ENCODE measurements around the gene CLPX.

Gene CLPX

DNA sequence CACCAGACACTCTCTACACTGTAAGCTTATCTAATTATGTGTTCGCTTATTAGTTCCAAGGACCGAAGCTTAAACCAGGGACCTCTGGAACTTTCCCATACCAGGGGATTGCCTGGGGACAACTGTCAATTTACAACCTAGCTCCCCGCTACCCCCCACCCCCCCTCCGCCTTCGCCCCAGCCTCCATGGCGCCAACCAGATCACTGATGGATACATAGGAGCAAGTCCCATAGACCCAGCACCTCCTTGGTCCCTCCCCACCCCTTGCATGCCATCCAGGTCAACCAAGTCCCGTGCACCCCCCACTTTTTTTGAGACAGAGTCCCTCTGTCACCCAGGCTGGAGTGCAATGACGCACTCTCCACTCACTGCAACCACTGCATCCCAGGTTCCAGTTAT lies 50.6 kb downstream of the CLPX start:
- Histone ChIP-seq H3K27me3 (ENCODE audit: control insufficient read depth, insufficient read depth, low read length) (no peaks in the 10 kb centered on the region), H3K27ac (ENCODE audit: low read depth, low read length) (no peak overlapping the region), H3K4me1 (ENCODE audit: control insufficient read depth, insufficient read depth, low read length) (0 out of 2 replicates have a peak, but pooled peaks cover 3% of the 10 kb centered on the region), H3K9ac (ENCODE audit: low read depth, low read length) (no peak overlapping the region), H3K9me3 (ENCODE audit: control insufficient read depth, insufficient read depth, low read length) (no peaks in the 10 kb centered on the region; the same call in 1 of the 2 replicates), H3K4me3 (ENCODE audit: low read depth, low read length) (peak overlapping the region; percentile 78; the same call in 1 of the 2 replicates), H3K36me3 (ENCODE audit: control insufficient read depth, insufficient read depth, low read length) (peaks cover 1% of the 10 kb centered on the region)

DNA sequence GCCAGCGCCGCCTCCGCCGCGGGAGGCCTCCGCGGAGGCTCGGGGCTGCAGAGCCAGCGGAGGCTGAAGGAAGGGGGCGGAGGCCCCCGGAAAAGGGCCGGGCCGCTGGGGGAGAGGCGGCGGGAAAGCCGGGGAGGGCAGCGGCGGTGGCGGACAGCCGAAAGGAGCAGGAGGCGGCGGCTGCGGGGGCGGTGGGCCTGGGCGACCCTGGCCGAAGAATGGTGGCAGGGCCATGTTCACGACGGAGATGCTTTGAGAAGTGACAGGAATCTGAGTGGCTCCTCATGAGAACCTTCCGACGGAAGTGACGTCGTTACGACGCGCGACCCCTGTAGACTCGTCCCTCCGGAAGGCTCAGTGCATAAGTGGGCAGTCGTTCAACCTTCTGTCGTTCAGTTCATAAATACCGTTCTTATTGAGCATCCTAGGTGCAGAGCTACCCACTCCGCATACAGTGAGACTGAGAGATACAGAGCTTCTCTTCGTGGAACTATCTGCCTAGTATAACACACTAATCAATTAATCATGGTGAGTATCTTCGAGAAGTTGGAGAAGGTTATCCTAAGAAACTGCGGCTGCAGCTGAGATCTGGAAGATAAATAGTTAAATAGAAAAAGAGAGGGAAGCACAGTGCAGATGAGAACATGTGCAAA lies 51.5 kb downstream of the CLPX start, which contains the start of gene PDCD7:
Gene PDCD7, minus strand, starts transcription at position 261 of the 653 bp plus-strand sequence. Its CDS starts 27 bp downstream, at position 234.
- no peaks in the 10 kb centered on the region for H3K27me3 ChIP-seq (ENCODE audit: control insufficient read depth, insufficient read depth, low read length)
- H3K27ac ChIP-seq (ENCODE audit: low read depth, low read length), result peak within 1 kb of the TSS; percentile 83
- peaks cover 10% of the 10 kb centered on the region for H3K36me3 ChIP-seq (ENCODE audit: control insufficient read depth, insufficient read depth, low read length)
- H3K4me3 ChIP-seq (ENCODE audit: low read depth, low read length), result peak within 1 kb of the TSS; percentile 78
- H3K9me3 ChIP-seq (ENCODE audit: control insufficient read depth, insufficient read depth, low read length), result no peaks in the 10 kb centered on the region; the same call in 1 of the 2 replicates
- H3K4me1 ChIP-seq (ENCODE audit: control insufficient read depth, insufficient read depth, low read length), result 0 out of 2 replicates have a peak, but pooled peaks cover 3% of the 10 kb centered on the region
- H3K9ac ChIP-seq (ENCODE audit: low read depth, low read length), result peak within 1 kb of the TSS; percentile 39

- H3K9ac ChIP-seq (ENCODE audit: low read depth, low read length), result peak overlapping the region; percentile 39
- H3K36me3 ChIP-seq (ENCODE audit: control insufficient read depth, insufficient read depth, low read length), result peaks cover 17% of the 10 kb centered on the region
- H3K9me3 ChIP-seq (ENCODE audit: control insufficient read depth, insufficient read depth, low read length), result no peaks in the 10 kb centered on the region; the same call in 1 of the 2 replicates
- peak overlapping the region; percentile 83 for H3K27ac ChIP-seq (ENCODE audit: low read depth, low read length)
- 0 out of 2 replicates have a peak, but pooled peaks cover 3% of the 10 kb centered on the region for H3K4me1 ChIP-seq (ENCODE audit: control insufficient read depth, insufficient read depth, low read length)
- H3K27me3 ChIP-seq (ENCODE audit: control insufficient read depth, insufficient read depth, low read length), result no peaks in the 10 kb centered on the region
- H3K4me3 ChIP-seq (ENCODE audit: low read depth, low read length), result peak overlapping the region; percentile 78
Observed at GRCh38 chr15:65132878-65133547, 52.1 kb downstream of the CLPX start.

- no peak overlapping the region for H3K9ac ChIP-seq (ENCODE audit: low read depth, low read length)
- H3K27ac ChIP-seq (ENCODE audit: low read depth, low read length), result no peak overlapping the region
- peaks cover 35% of the 10 kb centered on the region for H3K36me3 ChIP-seq (ENCODE audit: control insufficient read depth, insufficient read depth, low read length)
- H3K4me1 ChIP-seq (ENCODE audit: control insufficient read depth, insufficient read depth, low read length), result 0 out of 2 replicates have a peak, but pooled peaks cover 3% of the 10 kb centered on the region
- no peaks in the 10 kb centered on the region for H3K9me3 ChIP-seq (ENCODE audit: control insufficient read depth, insufficient read depth, low read length)
- H3K4me3 ChIP-seq (ENCODE audit: low read depth, low read length), result no peak overlapping the region
- no peaks in the 10 kb centered on the region for H3K27me3 ChIP-seq (ENCODE audit: control insufficient read depth, insufficient read depth, low read length)
Observed at GRCh38 chr15:65130941-65131340, 54.2 kb downstream of the CLPX start.

- Histone ChIP-seq H3K27ac (ENCODE audit: low read depth, low read length) (no peak overlapping the region), H3K36me3 (ENCODE audit: control insufficient read depth, insufficient read depth, low read length) (peaks cover 40% of the 10 kb centered on the region)
Observed at GRCh38 chr15:65115542-65115941, 69.6 kb downstream of the CLPX start.

GRCh38 chr15:65115086-65115485 lies 70.1 kb downstream of the CLPX start, which contains the start of gene UBAP1L:
TSS of gene UBAP1L (minus strand) at chr15:65115200. CDS start at chr15:65106215, 8,985 bp downstream.
- H3K27ac ChIP-seq (ENCODE audit: low read depth, low read length), result no peak within 1 kb of the TSS

More at GRCh38 chr15:65115542-65115941, 69.6 kb downstream of the CLPX start:
- Histone ChIP-seq H3K9me3 (ENCODE audit: control insufficient read depth, insufficient read depth, low read length) (no peaks in the 10 kb centered on the region), H3K9ac (ENCODE audit: low read depth, low read length) (no peak overlapping the region), H3K27me3 (ENCODE audit: control insufficient read depth, insufficient read depth, low read length) (no peaks in the 10 kb centered on the region), H3K4me3 (ENCODE audit: low read depth, low read length) (no peak overlapping the region), H3K4me1 (ENCODE audit: control insufficient read depth, insufficient read depth, low read length) (no peaks in the 10 kb centered on the region)

GRCh38 chr15:65110676-65111292 lies 74.4 kb downstream of the CLPX start:
- no peak overlapping the region for H3K9ac ChIP-seq (ENCODE audit: low read depth, low read length)
- no peaks in the 10 kb centered on the region for H3K27me3 ChIP-seq (ENCODE audit: control insufficient read depth, insufficient read depth, low read length)
- no peaks in the 10 kb centered on the region for H3K9me3 ChIP-seq (ENCODE audit: control insufficient read depth, insufficient read depth, low read length)
- peaks cover 5% of the 10 kb centered on the region; the same call in 1 of the 2 replicates for H3K36me3 ChIP-seq (ENCODE audit: control insufficient read depth, insufficient read depth, low read length)
- no peak overlapping the region for H3K27ac ChIP-seq (ENCODE audit: low read depth, low read length)
- H3K4me1 ChIP-seq (ENCODE audit: control insufficient read depth, insufficient read depth, low read length), result no peaks in the 10 kb centered on the region
- H3K4me3 ChIP-seq (ENCODE audit: low read depth, low read length), result no peak overlapping the region

More at GRCh38 chr15:65115086-65115485, 70.1 kb downstream of the CLPX start, which contains the start of gene UBAP1L:
- Histone ChIP-seq H3K4me1 (ENCODE audit: control insufficient read depth, insufficient read depth, low read length) (no peaks in the 10 kb centered on the region), H3K9me3 (ENCODE audit: control insufficient read depth, insufficient read depth, low read length) (no peaks in the 10 kb centered on the region), H3K36me3 (ENCODE audit: control insufficient read depth, insufficient read depth, low read length) (peaks cover 40% of the 10 kb centered on the region), H3K4me3 (ENCODE audit: low read depth, low read length) (no peak within 1 kb of the TSS), H3K9ac (ENCODE audit: low read depth, low read length) (no peak within 1 kb of the TSS), H3K27me3 (ENCODE audit: control insufficient read depth, insufficient read depth, low read length) (no peaks in the 10 kb centered on the region)

DNA sequence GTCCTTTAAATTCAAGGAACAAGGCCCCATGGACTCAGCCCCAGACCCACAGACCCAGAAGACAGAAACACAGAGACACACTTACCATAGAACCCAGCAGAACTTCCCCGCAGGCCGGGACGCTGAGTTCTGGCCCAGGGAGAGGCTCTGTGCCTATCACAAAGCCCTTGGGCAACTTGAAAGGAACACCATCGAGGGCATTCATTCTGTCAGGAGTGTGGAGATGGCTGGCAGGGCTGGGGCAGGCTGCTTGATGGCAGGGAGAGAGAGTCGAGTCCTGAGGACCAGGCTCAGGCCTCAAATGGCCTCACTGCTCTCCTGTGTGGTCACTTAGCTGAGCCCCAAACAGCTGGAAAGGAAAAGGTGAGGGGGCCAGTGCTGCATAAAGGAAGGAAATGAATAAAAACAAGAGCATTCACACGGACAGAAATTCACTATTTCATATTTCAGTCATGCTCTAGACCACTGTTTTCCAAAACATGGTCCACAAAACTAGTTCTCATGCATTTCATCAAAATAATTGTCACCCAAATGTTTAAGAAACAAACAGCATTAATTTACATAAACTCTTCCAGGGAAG lies 79.0 kb downstream of the CLPX start:
- H3K27me3 ChIP-seq (ENCODE audit: control insufficient read depth, insufficient read depth, low read length), result peaks cover 10% of the 10 kb centered on the region; the same call in 1 of the 2 replicates
- no peak overlapping the region for H3K4me3 ChIP-seq (ENCODE audit: low read depth, low read length)
- H3K4me1 ChIP-seq (ENCODE audit: control insufficient read depth, insufficient read depth, low read length), result no peaks in the 10 kb centered on the region; the same call in 1 of the 2 replicates
- H3K9me3 ChIP-seq (ENCODE audit: control insufficient read depth, insufficient read depth, low read length), result no peaks in the 10 kb centered on the region
- H3K36me3 ChIP-seq (ENCODE audit: control insufficient read depth, insufficient read depth, low read length), result no peaks in the 10 kb centered on the region
- no peak overlapping the region for H3K9ac ChIP-seq (ENCODE audit: low read depth, low read length)
- H3K27ac ChIP-seq (ENCODE audit: low read depth, low read length), result no peak overlapping the region

GRCh38 chr15:65105038-65105437 lies 80.1 kb downstream of the CLPX start:
- H3K27ac ChIP-seq (ENCODE audit: low read depth, low read length), result no peak overlapping the region
- H3K27me3 ChIP-seq (ENCODE audit: control insufficient read depth, insufficient read depth, low read length), result peaks cover 10% of the 10 kb centered on the region; the same call in 1 of the 2 replicates
- no peaks in the 10 kb centered on the region for H3K9me3 ChIP-seq (ENCODE audit: control insufficient read depth, insufficient read depth, low read length)
- H3K4me3 ChIP-seq (ENCODE audit: low read depth, low read length), result no peak overlapping the region
- H3K36me3 ChIP-seq (ENCODE audit: control insufficient read depth, insufficient read depth, low read length), result no peaks in the 10 kb centered on the region
- H3K9ac ChIP-seq (ENCODE audit: low read depth, low read length), result no peak overlapping the region
- H3K4me1 ChIP-seq (ENCODE audit: control insufficient read depth, insufficient read depth, low read length), result no peaks in the 10 kb centered on the region; the same call in 1 of the 2 replicates

- H3K27me3 ChIP-seq (ENCODE audit: control insufficient read depth, insufficient read depth, low read length), result peaks cover 10% of the 10 kb centered on the region; the same call in 1 of the 2 replicates
- H3K4me3 ChIP-seq (ENCODE audit: low read depth, low read length), result no peak overlapping the region
- no peak overlapping the region for H3K27ac ChIP-seq (ENCODE audit: low read depth, low read length)
- H3K36me3 ChIP-seq (ENCODE audit: control insufficient read depth, insufficient read depth, low read length), result peaks cover 6% of the 10 kb centered on the region; the same call in 1 of the 2 replicates
- no peaks in the 10 kb centered on the region for H3K9me3 ChIP-seq (ENCODE audit: control insufficient read depth, insufficient read depth, low read length)
- H3K4me1 ChIP-seq (ENCODE audit: control insufficient read depth, insufficient read depth, low read length), result no peaks in the 10 kb centered on the region; the same call in 1 of the 2 replicates
- no peak overlapping the region for H3K9ac ChIP-seq (ENCODE audit: low read depth, low read length)
Observed at GRCh38 chr15:65102912-65103311, 82.2 kb downstream of the CLPX start.

Data from HUES48 (cell line).